Hematopoietic multipotent progenitor cell treated with erythropoietin and hydrocortisone succinate and interleukin-3 and kit ligand, for 8 days (in vitro differentiated cells): ENCODE data around the gene TXK.
A peak's percentile ranks its signal among the peaks of the same experiment; 100 is the strongest.
"Not testable (repeated sequence)": the region's sequence is repeated elsewhere in the genome, so short reads cannot be mapped to it uniquely, and the experiment has no call there.

Source experiments
- DNase-seq: peaks from one replicate; pipeline ENCODE4 v3.0.0-alpha.2; 2015

Gene TXK

DNA sequence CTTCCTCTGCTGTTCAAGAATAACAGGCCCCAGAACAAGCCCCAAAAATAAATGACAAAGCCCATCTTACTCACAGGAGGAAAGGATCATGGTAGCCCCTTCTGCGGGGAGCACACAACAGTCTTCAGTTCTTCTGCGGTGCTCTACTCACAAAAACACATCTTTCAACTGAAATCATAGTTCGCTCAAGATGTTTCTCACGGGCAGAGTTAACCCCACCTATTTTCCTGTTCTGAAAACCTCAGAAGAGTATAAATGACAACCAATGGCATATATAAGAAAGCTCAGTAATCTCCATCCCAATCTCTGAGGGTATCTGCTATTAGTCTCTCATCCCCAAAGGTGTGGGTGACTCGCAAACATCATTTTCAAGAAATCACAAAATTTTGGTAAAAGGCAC lies at the start of gene TXK:
TSS of gene TXK (minus strand) at position 170 of the 400 bp plus-strand sequence. CDS start at position 90, 80 bp downstream.
- no peak for DNase-seq

DNA sequence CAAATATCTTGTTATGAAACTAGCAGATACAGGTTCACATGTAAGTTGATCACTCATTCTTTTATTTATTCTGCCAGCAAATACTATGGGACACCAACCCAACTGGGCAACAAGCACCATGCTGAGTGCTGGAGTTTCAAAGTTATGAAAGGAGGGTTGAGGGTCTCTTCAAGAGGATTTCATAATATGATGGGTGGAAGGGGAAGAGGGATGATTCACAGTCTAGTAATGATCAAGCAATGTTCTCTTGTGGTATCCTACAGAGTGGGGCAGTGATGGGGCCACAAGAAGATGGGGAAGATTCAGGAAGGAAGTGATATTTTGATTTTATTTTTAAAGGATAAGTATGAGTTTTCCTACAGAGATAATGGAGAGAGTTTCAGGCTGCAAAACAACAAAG lies 46.2 kb upstream of the TXK start:
- no peak for DNase-seq

DNA sequence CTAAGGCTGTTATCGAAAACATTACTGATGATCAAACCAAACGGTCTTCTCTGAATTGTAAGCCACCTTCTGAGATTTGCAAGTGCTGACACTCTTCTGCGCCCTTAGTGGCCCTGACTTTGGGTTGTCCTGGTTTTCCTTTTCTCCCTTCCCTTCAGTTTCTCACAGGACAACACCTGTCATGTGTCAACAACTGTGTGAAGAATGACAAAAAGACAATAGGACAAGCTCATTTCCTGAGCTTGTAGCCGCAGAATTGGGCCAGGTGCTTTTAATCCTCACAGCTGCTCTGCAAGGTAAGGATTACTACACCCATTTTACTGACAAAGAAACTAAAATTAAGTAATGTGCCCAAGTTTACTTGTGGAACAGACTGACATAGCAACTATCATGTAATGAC lies 44.9 kb upstream of the TXK start:
- no peak for DNase-seq

DNA sequence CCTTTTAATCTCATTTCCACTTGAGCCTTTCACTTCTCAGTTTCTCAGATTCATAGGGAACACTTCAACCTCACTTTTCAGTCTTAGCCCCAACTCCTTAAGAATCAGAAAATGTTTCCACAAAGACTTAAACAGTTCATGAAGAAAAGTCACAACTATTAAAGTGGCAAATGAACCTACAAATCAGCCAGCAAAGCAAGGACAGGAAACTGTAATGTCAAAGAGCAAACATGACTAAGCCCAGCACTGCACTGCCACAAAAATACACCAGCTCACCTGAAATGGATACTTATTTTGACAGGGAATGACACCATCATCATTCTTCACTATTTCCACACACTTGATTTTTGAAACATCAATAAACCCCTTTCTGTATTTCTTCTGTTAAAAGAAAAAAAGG lies 41.8 kb upstream of the TXK start:
- no peak for DNase-seq

- no peak for DNase-seq
Measured at GRCh38 chr4:48175328-48175727, 41.3 kb upstream of the TXK start.

- DNase-seq = peak; percentile 88
Measured at GRCh38 chr4:48173056-48173991, 39.3 kb upstream of the TXK start.

- no peak for DNase-seq
Measured at GRCh38 chr4:48172651-48173050, 38.6 kb upstream of the TXK start.

GRCh38 chr4:48169636-48170035 lies 35.6 kb upstream of the TXK start:
- DNase-seq = no peak

DNA sequence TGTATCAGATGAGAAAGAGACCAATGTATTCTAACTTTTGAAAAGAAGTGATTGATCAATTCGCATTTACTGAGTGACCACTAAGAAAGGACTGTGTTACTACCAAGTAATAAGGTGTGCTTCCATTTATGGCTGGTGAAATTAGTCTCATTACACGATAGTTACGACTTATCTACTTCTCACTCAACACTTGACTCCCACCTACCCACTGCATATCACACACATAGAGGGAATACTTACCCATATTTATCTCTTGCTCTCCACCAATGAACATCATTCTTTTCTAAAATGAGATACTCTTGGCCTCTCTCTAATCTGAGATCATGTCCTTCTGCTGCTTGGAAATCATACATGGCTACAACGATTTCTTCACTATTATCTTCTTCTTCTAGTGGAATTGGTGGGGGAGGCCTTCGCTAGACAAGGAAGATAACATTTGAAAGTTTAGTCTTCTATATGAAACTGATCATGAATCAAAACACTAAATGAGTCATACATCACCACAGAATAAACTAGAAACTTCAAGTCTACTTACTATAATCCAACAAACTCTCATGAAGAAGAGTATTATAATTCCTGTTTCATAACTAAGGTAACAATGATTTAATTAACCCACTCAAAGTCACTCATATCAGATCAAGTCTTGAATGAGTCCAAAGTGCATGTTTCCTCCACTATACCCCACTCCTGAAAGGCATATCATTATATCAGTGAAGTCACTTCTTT lies 33.7 kb upstream of the TXK start:
- no peak for DNase-seq

- DNase-seq = not testable (repeated sequence)
Measured at GRCh38 chr4:48164561-48164960, 30.5 kb upstream of the TXK start.

DNA sequence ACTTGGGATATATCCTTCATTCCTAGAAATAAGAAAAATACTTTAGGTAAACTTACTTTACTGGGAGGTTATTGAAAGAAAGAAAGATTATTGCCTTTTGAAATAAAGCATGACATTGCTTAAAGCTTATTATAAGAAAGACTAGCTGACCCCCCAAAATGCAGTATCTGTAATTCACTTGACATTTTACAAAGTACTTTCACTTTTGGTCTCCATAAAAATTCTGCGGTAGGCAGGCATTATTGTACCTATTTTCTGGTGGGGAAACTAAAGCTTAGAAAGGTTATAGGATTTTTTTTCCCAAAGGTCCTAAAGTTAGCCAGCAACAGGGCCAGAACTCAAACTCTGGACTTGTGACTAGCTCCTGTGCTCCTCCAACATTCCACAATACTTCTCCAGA lies 29.7 kb upstream of the TXK start:
- no peak for DNase-seq

- no peak for DNase-seq
Measured at GRCh38 chr4:48162162-48162561, 28.1 kb upstream of the TXK start.

DNA sequence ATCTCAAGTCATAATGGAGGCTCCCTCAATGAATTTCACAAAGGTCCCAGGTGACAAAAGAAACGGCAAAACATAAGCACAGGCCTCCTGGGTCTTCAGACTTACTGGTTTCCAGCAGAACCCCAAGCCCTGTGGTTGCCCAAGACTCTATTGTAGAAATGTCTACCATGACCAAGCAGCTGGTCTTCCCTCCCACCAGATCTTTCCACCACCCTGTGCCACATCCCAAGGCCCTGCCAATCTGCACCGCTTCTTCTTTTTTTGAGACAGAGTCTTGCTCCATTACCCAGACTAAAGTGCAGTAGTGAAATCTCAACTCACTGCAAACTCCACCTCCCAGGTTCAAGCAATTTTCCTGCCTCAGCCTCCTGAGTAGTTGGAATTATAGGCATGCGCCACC lies 23.2 kb upstream of the TXK start:
- no peak for DNase-seq

GRCh38 chr4:48156423-48156822 lies 22.4 kb upstream of the TXK start:
- DNase-seq = no peak

DNA sequence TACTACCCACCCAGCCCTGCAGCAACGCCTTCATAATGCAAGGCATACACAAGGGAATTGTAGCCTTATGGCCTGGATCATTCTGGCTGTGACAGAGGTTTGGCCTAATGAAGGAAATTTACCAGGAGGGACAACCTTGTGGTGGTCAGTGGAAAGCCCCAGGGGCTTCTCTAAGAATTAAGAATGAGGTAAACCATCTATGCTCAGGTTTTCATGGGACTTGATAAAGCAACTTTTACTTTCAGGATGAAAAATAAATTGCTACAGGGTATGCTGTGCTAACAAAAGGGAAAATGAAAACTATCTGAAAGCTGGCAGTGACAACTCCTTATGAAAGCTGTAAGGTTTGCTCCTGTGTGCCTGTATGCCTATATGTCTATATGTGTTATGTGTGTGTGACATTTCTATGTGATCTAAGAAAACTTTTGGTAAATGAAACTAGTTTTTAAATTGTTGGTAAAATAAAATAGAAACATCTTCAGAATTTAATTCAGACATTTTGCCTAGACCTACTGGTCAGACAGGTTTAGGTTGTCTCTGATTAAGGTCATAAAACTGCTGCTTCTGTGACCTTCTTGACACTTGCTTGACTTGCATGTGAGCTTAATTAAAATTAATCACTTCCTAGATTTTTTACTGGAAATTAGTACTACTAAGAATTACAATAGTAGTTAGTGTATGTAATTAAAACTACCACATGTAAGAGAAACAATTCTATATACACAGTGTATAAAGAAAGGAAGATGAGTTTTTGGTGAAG lies 19.9 kb upstream of the TXK start:
- no peak for DNase-seq

GRCh38 chr4:48152259-48152658 lies 18.2 kb upstream of the TXK start:
- no peak for DNase-seq

- DNase-seq = no peak
Measured at GRCh38 chr4:48149827-48150370, 15.8 kb upstream of the TXK start.

DNA sequence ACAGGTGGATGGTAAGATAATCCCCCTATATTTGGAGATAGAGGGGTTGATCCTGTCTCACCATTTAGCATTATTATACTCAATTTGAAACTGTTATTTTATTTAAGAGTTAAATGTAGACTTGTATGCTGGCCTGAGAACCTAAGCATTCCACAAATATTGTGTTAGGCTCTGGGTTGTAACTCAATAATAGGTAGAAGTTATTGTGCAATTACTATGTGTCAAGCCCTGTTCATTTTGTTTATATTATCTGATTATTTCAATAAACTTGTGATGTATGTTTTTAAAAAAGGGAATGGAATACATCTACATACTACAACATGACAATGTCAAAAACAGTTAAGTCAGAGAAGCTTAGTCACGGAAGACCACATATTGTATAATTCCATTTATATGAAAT lies 13.6 kb upstream of the TXK start:
- no peak for DNase-seq

DNA sequence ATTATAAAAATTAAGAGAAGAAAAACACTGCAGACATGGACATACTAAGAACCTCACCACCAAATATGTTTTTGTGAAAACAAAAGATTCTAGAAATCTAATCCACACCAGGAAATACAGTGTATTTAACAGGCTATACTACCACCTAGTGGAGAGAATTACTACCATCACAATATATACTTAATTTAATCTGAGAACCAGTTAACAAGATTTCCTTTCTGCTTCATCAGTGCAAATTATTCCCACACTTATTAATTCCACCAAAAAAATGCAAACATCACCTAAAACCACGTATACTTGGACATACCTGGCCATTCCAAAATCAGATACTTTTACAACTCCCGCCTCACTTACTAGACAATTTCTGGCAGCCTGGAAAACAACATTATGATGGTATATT lies 7.0 kb upstream of the TXK start:
- peak; percentile 61 for DNase-seq

DNA sequence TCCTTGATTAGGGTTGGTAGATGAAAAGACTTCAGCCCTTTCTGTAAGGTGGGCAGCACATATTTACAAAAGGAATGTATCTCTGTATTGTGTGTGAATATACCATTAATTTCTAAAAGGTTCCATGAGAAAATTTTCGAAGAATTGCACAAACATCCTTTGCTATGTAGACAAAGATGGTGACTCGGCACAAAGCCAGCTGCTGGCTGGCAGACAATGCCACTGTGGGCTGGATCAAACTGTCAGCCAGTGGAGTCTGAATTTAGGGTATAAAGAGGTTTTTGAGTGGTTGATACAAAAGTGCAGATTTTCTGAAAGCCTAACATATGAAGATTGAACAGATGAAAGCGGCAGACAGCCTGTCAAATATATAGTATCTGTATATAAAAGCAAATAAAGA lies 5.6 kb upstream of the TXK start:
- DNase-seq = peak; percentile 36

DNA sequence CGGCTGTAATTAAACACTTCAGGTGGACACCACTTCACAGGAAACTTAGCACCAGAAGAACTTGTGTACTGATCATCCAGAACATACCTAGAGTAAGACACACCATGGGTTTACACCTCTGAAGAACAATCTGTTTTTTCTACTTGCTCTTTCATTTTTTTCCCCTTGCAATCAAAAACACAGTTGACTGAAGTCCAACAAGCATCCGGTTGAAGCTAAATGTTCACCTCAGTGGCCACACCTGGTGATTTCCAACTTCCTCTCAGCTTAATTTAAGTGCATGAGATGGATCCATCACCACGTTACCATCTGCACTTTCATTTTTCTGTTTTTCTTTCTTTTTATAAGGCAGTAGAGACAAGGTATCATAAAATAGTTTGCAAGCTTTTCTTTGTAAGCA lies 4.9 kb upstream of the TXK start:
- no peak for DNase-seq

DNA sequence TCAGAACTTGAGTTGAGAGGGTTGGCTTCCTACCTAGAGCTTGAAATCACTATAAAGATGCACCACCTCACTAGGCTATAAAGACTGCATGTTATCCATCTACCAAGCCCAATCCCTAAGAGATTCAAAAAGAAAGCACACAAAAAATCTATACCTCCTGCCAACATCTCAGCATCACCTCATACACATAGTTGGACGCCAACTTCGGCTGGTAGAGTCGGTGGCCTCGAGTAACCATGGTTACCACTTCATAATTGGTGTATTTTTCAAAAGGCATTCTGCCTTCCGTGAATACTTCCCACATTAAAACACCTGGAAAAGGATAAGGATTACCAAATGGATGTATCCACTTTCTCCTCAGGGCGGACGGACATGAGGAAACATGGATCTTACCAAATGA lies 4.5 kb upstream of the TXK start:
- DNase-seq = no peak

DNA sequence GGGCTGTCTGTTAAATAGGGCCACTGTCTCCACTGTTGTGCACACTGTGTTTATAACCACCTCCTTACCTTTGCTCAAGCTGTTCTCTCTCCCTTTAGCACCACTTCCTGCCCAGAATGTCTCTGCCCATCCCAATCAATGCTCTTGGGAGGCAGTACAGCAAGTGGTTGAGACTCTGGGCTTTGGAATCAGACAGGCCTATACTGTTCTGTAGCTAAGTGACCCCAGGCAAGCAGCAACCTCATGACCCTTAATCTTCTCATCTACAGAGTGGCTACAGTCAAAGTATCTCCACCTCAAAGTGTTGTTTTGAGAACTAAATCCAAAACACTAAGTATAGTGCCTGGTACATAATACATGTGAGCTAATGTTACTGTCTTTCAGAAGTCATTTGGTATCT lies 3.8 kb upstream of the TXK start:
- DNase-seq = no peak
